HG03354 (cell line): Measurements from ENCODE around the gene CYP3A4.
"Not testable (repeated sequence)": the region's sequence is repeated elsewhere in the genome, so short reads cannot be mapped to it uniquely, and the experiment has no call there.

Experiments used
- ATAC-seq: cut with Tn5 transposase; IDR thresholded peaks from one replicate; pipeline ENCODE4 v1.9.1; 2021; ENCODE audit warnings: mild to moderate bottlenecking; ENCODE audit not compliant: unreplicated experiment, poor library complexity, severe bottlenecking

The CYP3A4 gene

GRCh38 chr7:99794585-99795502, 10.9 kb upstream of the CYP3A4 start:
- no peak for ATAC-seq

- no peak for ATAC-seq
These were observed 9.5 kb upstream of the CYP3A4 start for GRCh38 chr7:99793443-99793842.

GRCh38 chr7:99792967-99793366, 9.0 kb upstream of the CYP3A4 start:
- ATAC-seq, result no peak

GRCh38 chr7:99791667-99792369, 7.8 kb upstream of the CYP3A4 start:
- no peak for ATAC-seq

- no peak for ATAC-seq
These were observed 7.0 kb upstream of the CYP3A4 start for GRCh38 chr7:99791021-99791420.

GRCh38 chr7:99790407-99790806, 6.4 kb upstream of the CYP3A4 start:
- no peak for ATAC-seq

GRCh38 chr7:99789441-99790070, 5.6 kb upstream of the CYP3A4 start:
- ATAC-seq, result no peak

GRCh38 chr7:99788554-99788953, 4.6 kb upstream of the CYP3A4 start:
- no peak for ATAC-seq

GRCh38 chr7:99786726-99787335, 2.8 kb upstream of the CYP3A4 start:
- ATAC-seq, result no peak

- not testable (repeated sequence) for ATAC-seq
These were observed 1.7 kb upstream of the CYP3A4 start for GRCh38 chr7:99785654-99786053.

GRCh38 chr7:99782012-99782953, 1.7 kb downstream of the CYP3A4 start:
- ATAC-seq, result no peak

GRCh38 chr7:99780588-99780987, 3.4 kb downstream of the CYP3A4 start:
- ATAC-seq, result no peak

- ATAC-seq, result no peak
These were observed 4.0 kb downstream of the CYP3A4 start for GRCh38 chr7:99779949-99780348.

GRCh38 chr7:99778880-99779279, 5.1 kb downstream of the CYP3A4 start:
- ATAC-seq, result no peak

- ATAC-seq, result not testable (repeated sequence)
These were observed 10.6 kb downstream of the CYP3A4 start for GRCh38 chr7:99773395-99773794.

GRCh38 chr7:99772565-99772964, 11.4 kb downstream of the CYP3A4 start:
- no peak for ATAC-seq

- ATAC-seq, result not testable (repeated sequence)
These were observed 14.5 kb downstream of the CYP3A4 start for GRCh38 chr7:99769494-99769893.

GRCh38 chr7:99768471-99768870, 15.5 kb downstream of the CYP3A4 start:
- no peak for ATAC-seq

- peak; percentile 85 for ATAC-seq
These were observed 16.3 kb downstream of the CYP3A4 start for GRCh38 chr7:99767662-99768061.
